HG02973 (cell line): ENCODE results near the gene TCP1.
"Not testable (repeated sequence)": the region's sequence is repeated elsewhere in the genome, so short reads cannot be mapped to it uniquely, and the experiment has no call there.

Experiments
- ATAC-seq: cut with Tn5 transposase; IDR thresholded peaks from one replicate; pipeline ENCODE4 v1.9.1; 2021; ENCODE audit warnings: moderate library complexity; ENCODE audit not compliant: unreplicated experiment

The TCP1 gene

DNA sequence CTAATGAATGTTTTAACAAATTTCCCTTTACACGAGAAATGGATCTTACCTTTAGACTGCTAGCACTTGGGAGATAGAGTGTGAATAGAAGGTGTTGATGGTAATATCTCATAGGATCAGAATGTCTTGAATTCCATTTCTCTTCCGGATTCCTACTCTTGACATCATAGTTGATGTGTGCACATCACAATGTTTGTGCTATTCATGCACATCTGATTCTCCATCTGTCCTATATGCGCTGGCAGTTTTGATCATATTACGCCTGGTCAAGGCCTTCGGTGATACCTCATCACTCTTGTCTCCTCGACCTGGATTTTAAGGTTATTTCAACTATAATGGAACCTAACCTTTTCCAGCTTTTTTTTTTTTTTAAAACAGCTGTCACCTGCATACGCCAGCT, 44.3 kb downstream of the TCP1 start:
- ATAC-seq = no peak

DNA sequence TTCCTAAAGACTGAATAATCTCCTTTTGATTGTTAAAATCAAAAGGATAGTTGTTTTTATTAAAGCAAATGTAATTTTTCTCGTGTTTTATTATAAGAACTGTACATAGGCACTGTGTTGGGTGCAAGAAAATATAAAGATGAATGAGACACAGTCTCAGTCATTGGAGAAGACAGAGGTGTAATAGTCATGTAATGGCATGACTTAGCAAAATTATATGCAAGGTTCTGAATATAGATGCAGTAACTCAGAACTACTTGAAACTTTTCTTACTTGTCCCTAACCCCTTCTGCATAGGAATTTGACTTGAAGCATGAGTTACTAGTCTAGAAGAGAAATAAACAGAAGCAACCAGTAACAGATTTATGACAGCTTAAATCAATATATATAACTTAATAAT, 47.2 kb downstream of the TCP1 start:
- ATAC-seq = no peak

DNA sequence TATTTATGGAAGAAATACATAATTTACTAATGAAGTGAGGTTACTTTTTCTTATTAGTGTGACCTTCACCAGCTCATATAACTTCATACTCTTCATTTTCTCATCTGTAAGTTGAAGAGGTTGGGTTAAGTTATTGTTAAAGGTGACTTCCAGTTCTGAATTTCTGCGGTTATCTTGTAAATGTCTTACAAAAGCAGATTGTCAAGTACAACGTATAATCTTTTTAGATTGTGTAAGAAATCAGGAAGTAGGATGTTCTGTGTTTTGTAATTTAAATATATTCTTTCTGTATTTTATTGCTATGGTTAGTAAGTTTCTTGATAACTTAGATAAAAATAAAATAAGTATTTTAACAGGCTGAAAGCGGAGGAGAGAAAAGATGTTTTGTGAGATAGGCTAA, 50.1 kb downstream of the TCP1 start:
- no peak for ATAC-seq

DNA sequence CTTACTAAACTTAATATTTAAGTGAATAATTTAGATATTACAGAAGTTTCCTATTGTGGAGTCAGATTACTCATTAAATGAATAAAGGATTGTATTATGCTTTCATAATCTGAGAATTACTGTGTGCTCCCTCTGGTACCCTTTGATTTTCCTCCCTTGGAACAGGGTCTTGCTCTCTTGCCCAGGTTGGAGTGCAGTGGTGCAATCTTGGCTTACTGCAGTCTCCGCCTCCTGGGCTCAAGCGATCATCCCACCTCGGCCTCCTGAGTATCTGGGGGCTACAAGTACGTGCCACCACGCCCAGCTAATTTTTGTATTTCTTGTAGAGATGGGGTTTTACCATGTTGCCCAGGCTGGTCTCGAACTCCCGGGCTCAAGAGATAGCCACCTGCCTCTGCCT, 52.5 kb downstream of the TCP1 start:
- ATAC-seq = no peak

DNA sequence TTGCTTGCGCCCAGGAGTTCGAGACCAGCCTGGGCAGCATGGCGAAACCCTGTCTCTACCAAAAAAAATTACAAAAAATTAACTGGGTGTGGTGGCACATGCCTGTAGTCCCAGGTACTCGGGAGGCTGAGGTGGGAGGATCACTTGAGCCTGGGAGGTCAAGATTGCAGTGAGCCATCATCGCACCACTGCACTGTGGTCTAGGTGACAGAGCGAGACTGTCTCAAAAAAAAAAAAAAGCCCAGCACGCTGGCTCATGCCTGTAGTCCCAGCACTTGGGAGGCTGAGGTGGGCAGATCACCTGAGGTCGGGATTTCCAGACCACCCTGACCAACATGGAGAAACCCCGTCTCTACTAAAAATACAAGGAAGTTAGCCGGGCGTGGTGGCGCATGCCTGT, 56.0 kb downstream of the TCP1 start:
- ATAC-seq = not testable (repeated sequence)

DNA sequence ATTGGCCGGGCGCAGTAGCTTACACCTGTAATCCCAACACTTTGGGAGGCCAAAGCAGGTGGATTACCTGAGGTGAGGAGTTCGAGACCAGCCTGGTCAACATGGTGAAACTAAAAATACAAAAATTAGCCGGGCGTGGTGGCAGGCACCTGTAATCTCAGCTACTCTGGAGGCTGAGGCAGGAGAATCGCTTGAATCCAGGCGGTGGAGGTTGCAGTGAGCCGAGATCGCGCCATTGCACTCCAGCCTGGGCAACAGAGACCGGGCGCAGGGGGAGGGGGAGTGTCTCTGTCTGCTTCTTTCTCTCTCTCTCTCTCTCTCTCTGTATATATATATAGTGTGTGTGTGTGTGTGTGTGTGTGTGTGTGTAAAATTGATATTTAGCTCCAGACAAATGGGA, 56.9 kb downstream of the TCP1 start:
- not testable (repeated sequence) for ATAC-seq

DNA sequence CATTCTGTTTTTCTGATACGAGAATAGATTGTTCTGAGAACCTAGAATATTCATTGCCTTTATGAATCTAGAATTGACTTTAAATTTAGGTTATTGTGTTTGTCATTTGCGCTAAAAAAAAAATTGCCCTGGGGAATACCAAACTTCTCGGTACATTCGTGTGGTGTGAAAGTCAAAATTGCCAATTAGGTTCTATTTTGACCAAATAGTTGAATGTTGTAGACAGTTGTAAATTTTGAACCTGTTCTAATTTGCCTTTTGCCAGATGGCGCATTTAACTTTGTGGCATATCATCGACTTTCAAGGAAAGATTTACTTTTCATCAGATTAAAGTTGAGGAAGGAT, 59.1 kb downstream of the TCP1 start:
- ATAC-seq = no peak

DNA sequence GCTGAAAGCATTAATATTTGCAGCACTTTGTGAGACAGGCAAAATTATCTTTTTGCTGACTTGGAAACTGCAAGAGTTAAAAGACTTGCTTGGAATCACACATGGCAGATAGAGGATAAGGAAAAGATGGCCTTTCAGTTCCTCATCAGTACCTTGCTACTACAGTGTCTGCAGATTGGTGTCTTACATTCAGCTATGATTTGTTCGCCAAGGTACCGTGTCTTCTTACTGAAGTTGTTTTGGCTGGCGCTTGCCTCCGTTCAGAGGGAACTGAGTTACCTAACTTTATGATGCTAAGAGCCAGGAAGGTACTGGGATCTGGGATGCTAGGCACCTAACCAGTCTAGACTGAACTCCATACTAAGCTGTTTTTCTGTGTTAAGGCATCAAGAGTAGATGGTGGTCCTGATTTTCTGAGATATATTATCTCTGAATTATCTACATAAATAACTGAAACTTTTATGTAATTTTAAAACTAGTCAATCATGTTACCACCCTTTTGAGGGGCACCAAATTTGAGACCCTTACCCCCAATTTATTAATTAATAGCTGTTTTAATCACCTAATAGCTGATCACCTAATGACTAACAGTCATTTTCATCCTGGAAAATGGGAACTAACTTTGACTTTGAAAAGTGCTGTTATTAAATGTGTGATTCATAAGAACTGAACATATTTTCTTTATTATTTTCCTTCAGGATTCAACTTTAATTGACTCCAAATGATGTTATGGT, 59.6 kb downstream of the TCP1 start:
- no peak for ATAC-seq

DNA sequence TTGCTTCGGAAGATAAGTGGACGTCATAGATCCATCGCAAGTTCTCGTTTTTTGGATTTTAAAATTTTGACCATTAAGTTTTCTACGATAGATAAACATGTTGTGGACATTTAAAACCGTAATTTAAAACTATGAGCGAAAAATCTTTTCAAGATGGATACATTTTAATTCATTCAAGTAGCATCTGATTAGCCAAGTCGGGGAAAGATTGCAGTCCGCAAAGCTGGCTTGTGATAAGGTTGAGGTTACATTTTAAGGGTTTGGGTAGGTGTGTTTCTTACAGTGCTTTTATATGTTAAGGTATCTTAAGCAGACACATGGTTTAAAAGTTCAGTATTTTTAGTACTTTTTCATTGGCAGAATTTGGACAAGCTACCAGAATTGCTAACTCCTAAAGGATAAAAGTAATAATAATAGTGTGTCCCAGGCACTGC, 60.9 kb downstream of the TCP1 start:
- no peak for ATAC-seq
